B cell (primary cell): ENCODE results near the gene NLGN1. TPM values are rescaled to one million over a fixed set of nuclear protein-coding genes. Genes with fewer than 3 reads are reported as not detected.

ENCODE experiments used
- ATAC-seq: fragments of 200-7000 bp; cut with Tn5 transposase; one replicate; pipeline ENCODE4 v1.10.0; 2021; ENCODE audit warnings: low read depth, mild to moderate bottlenecking, moderate number of reproducible peaks, moderate library complexity
- CTCF ChIA-PET: fragments of 350-600 bp; sonication (Branson Sonifier 250); formaldehyde crosslinking; loops from one replicate; lab custom pipeline; 2021; ENCODE audit warnings: antibody characterized with exemption, inconsistent platforms; lab: Charles Lee
- POLR2A ChIA-PET: fragments of 350-600 bp; sonication (Branson Sonifier 250); formaldehyde crosslinking; loops from one replicate; lab custom pipeline; 2021; ENCODE audit warnings: antibody characterized with exemption; lab: Charles Lee
- DNase-seq: peaks from one replicate; pipeline ENCODE4 v3.0.0; 2013
- H2AFZ ChIP-seq: 2 replicates; pipeline ENCODE4 v1.6.1; 2012; ENCODE audit warnings: mild to moderate bottlenecking, low read depth, low read length; ENCODE audit not compliant: insufficient read depth, poor library complexity, severe bottlenecking
- H3K27ac ChIP-seq, 2 donors: 1 replicate in 1 of 2; 2 replicates in 1 of 2; pipeline ENCODE4 v1.5.1; 2012 to 2013; ENCODE audit warnings: low read length in 2 of 2, mild to moderate bottlenecking in 2 of 2, moderate library complexity in 1 of 2
- H3K27me3 ChIP-seq, 4 experiments: fragments of 200-600 bp in 1 of 4; sonication (generic) in 1 of 4; replicated peaks in 1 of 4; 1 replicate in 2 of 4; 2 replicates in 2 of 4; pipeline versions ENCODE4 v1.6.1 to v1.7.0; 2013 to 2016; ENCODE audit warnings: low read length in 3 of 4, mild to moderate bottlenecking in 2 of 4, mixed read lengths in 1 of 4, moderate library complexity in 1 of 4; ENCODE audit not compliant: insufficient read depth in 4 of 4, control insufficient read depth in 3 of 4; ENCODE audit errors: control extremely low read depth in 1 of 4
- H3K36me3 ChIP-seq, 2 experiments: replicated peaks in 1 of 2; 1 replicate in 1 of 2; 2 replicates in 1 of 2; pipeline versions ENCODE4 v1.6.1 to v1.7.1; 2013; ENCODE audit warnings: low read length in 1 of 2; ENCODE audit not compliant: insufficient read depth in 2 of 2, control insufficient read depth in 1 of 2; ENCODE audit errors: control extremely low read depth in 1 of 2, extremely low read depth in 1 of 2
- H3K4me1 ChIP-seq, 2 donors: fragments of 200-600 bp in 1 of 2; sonication (generic) in 1 of 2; 1 replicate in 1 of 2; 2 replicates in 1 of 2; pipeline versions ENCODE4 v1.5.1 to v1.6.1; 2013 to 2017; ENCODE audit warnings: low read length in 2 of 2; ENCODE audit not compliant: control insufficient read depth in 2 of 2, insufficient read depth in 2 of 2
- H3K4me2 ChIP-seq: replicated peaks from 2 replicates; pipeline ENCODE3; 2012; ENCODE audit warnings: mild to moderate bottlenecking, low read depth, low read length; ENCODE audit not compliant: poor library complexity, severe bottlenecking
- H3K4me3 ChIP-seq, 5 experiments: fragments of 200-600 bp in 1 of 5; sonication (generic) in 1 of 5; 1 replicate in 3 of 5; 2 replicates in 2 of 5; pipeline versions ENCODE4 v1.5.1 to v1.7.0; 2011 to 2016; ENCODE audit warnings: low read length in 4 of 5, mild to moderate bottlenecking in 4 of 5, low read depth in 2 of 5, control low read depth in 1 of 5, moderate library complexity in 1 of 5; ENCODE audit not compliant: insufficient read depth in 1 of 5; ENCODE audit errors: control extremely low read depth in 1 of 5, extremely low read depth in 1 of 5
- H3K79me2 ChIP-seq: fragments of 200-600 bp; sonication (generic); one replicate; pipeline ENCODE4 v1.6.0; 2016; ENCODE audit warnings: low read length; ENCODE audit not compliant: control insufficient read depth, insufficient read depth
- H3K9ac ChIP-seq: fragments of 200-600 bp; sonication (generic); 2 replicates; pipeline ENCODE4 v1.6.1; 2017; ENCODE audit warnings: mild to moderate bottlenecking, low read length, moderate library complexity
- H3K9me3 ChIP-seq, 3 donors: one replicate each; pipeline versions ENCODE4 v1.6.1 to v1.7.1; 2013; ENCODE audit warnings: low read length in 2 of 3; ENCODE audit not compliant: control insufficient read depth in 2 of 3, insufficient read depth in 1 of 3; ENCODE audit errors: control extremely low read depth in 1 of 3
- H4K20me1 ChIP-seq: 2 replicates; pipeline ENCODE4 v1.6.0; 2012; ENCODE audit warnings: mild to moderate bottlenecking, low read length; ENCODE audit not compliant: insufficient read depth, control insufficient read depth, poor library complexity, severe bottlenecking
- H3K27ac Mint-ChIP-seq: one replicate; pipeline ENCODE4 v1.8.0; 2021; ENCODE audit warnings: mixed read lengths
- H3K27me3 Mint-ChIP-seq: one replicate; pipeline ENCODE4 v1.8.0; 2021; ENCODE audit warnings: mixed read lengths
- H3K4me1 Mint-ChIP-seq: one replicate; pipeline ENCODE4 v1.8.0; 2021; ENCODE audit warnings: mixed read lengths
- H3K4me3 Mint-ChIP-seq: one replicate; pipeline ENCODE4 v1.8.0; 2021; ENCODE audit warnings: mixed read lengths
- H3K9me3 Mint-ChIP-seq: one replicate; pipeline ENCODE4 v1.8.0; 2022; ENCODE audit warnings: mixed read lengths; ENCODE audit not compliant: insufficient read depth
- CTCF ChIP-seq: fragments of 200-600 bp; IDR thresholded peaks from one replicate; pipeline ENCODE4 v1.8.0; 2022; ENCODE audit warnings: antibody characterized with exemption, mild to moderate bottlenecking
- EZH2 ChIP-seq: IDR thresholded peaks from 2 replicates; pipeline ENCODE4 v1.6.1; 2012; ENCODE audit warnings: borderline replicate concordance, low read depth, mild to moderate bottlenecking, moderate library complexity, low read length; ENCODE audit not compliant: insufficient read depth, poor library complexity, severe bottlenecking
- WGBS: methylation state at CpG from one replicate; pipeline ENCODE4 v1.1.5; 2013; ENCODE audit warnings: missing lambda C conversion rate; ENCODE audit not compliant: insufficient coverage; 5-methylcytosine and 5-hydroxymethylcytosine counted together
- intact Hi-C: fragments of 100-400 bp; cut with micrococcal nuclease; formaldehyde crosslinking; loops from one replicate; pipeline ENCODE4 v1.10.0; 2022
- polyA plus RNA-seq: library from polyadenylated mRNA; depleted of rRNA; stranded (reverse); fragments of >200 nt; gene quantifications from 2 replicates; pipeline ENCODE4 v1.2.3, GENCODE V29; 2012
- total RNA-seq, 2 donors: library from RNA; stranded (reverse); fragments of 120-200 nt in 1 of 2; gene quantifications; 1 replicate in 1 of 2; 2 replicates in 1 of 2; pipeline versions ENCODE4 v1.2.3 to v1.2.4, GENCODE V29; 2013 to 2022

The NLGN1 gene
- total and polyA plus RNA-seq, 2 donors (not counting 1 experiment from before 2014, with no cell fraction given), result not detected

DNA sequence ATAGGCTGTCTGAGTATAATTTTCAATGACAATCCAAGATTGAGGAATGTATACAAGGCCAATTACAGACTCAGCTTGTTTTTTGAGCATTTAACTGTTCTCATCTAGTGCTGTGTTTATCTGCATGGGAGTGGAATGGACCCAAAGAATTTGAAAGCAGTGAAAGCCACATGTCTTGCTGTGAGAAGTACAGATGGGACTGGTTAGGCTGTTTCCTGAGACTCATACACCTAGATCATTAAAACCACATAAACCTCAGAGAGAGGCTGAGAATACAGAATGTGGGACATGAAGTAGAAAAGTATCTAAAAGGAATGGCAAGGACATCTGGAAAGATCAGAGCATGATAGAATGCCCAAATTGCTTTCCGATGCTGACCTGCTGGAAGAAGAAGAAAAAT, 224.6 kb downstream of the NLGN1 start:
- H2AFZ ChIP-seq, result no peak overlapping the region
- Mint-ChIP-seq H3K27ac (no peak overlapping the region), H3K9me3 (peaks cover 2% of the 10 kb centered on the region), H3K27me3 (no peaks in the 10 kb centered on the region), H3K4me3 (no peak overlapping the region), H3K4me1 (no peaks in the 10 kb centered on the region)
- WGBS, result no CpG with 5 or more reads among the region's 1 CpG
- no peak for ATAC-seq
- DNase-seq, result no peak
- no peak overlapping the region for H3K9ac ChIP-seq
- no peak overlapping the region for H3K4me3 ChIP-seq
- H3K36me3 ChIP-seq, result no peaks in the 10 kb centered on the region
- H3K27me3 ChIP-seq, result no peaks in the 10 kb centered on the region
- POLR2A ChIA-PET, result no interaction called here
- TF ChIP-seq EZH2, result no peak
- no peak for TF ChIP-seq CTCF
- intact Hi-C loops, result no loop called here
- H4K20me1 ChIP-seq, result no peaks in the 10 kb centered on the region
- H3K79me2 ChIP-seq, result no peaks in the 10 kb centered on the region
- no peaks in the 10 kb centered on the region for H3K9me3 ChIP-seq
- CTCF ChIA-PET, result no interaction called here
- no peaks in the 10 kb centered on the region for H3K4me1 ChIP-seq
- no peak overlapping the region for H3K27ac ChIP-seq
- H3K4me2 ChIP-seq, result no peak overlapping the region

DNA sequence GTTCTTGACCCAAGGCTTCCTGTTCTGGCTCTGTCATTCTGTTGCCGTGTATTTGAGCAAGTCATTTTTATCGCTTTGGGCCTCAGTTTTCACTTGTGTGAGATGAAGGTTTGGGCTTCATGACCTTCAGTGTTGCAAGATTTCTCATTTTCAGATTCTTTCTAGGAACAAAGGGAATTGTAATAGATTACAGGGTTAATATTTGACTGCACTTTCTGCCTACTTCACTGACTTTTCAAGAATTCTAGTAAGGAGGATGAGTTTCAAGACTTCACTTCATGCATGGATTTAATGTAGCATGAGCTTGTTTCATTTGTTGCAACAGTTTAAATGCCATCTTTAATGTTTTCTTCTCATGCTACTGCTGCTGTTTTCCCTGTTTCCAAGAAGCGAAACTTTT, 226.5 kb downstream of the NLGN1 start:
- Mint-ChIP-seq H3K4me1 (no peaks in the 10 kb centered on the region), H3K27ac (no peak overlapping the region), H3K4me3 (no peak overlapping the region), H3K9me3 (peaks cover 2% of the 10 kb centered on the region), H3K27me3 (no peaks in the 10 kb centered on the region)
- ATAC-seq (no peak), DNase-seq (no peak)
- Histone ChIP-seq H3K9me3 (no peaks in the 10 kb centered on the region), H3K4me3 (no peak overlapping the region), H3K4me1 (no peaks in the 10 kb centered on the region), H4K20me1 (no peaks in the 10 kb centered on the region), H3K27ac (no peak overlapping the region), H3K27me3 (no peaks in the 10 kb centered on the region), H3K36me3 (no peaks in the 10 kb centered on the region), H3K79me2 (no peaks in the 10 kb centered on the region), H3K9ac (no peak overlapping the region), H3K4me2 (no peak overlapping the region), H2AFZ (no peak overlapping the region)
- ChIA-PET CTCF (no interaction called here), POLR2A (no interaction called here)
- 91% methylated on average over 2 of the region's 3 CpGs for WGBS
- no peak for TF ChIP-seq CTCF
- TF ChIP-seq EZH2, result no peak
- intact Hi-C loops, result no loop called here
